AG04450 (cell line): Measurements from ENCODE around the gene KCNMA1. TPM values are rescaled to one million over a fixed set of nuclear protein-coding genes. Genes with fewer than 3 reads are reported as not detected.

Source experiments
- CTCF ChIA-PET: fragments of 300-600, 350-600 bp; formaldehyde crosslinking; extraction: SDS; loops from one replicate; lab custom pipeline; 2022; ENCODE audit warnings: antibody characterized with exemption, inconsistent platforms; lab: Charles Lee
- POLR2A ChIA-PET: fragments of 350-600 bp; formaldehyde crosslinking; extraction: SDS; loops from one replicate; lab custom pipeline; 2021; ENCODE audit warnings: antibody characterized with exemption, inconsistent platforms; lab: Yijun Ruan, JAX
- DNase-seq: peaks from one replicate; pipeline ENCODE4 v3.0.0-alpha.2; 2011; ENCODE audit warnings: low read depth, low spot score
- H3K27ac ChIP-seq: one replicate; pipeline ENCODE4 v1.5.1; 2012; ENCODE audit warnings: low read depth, low read length, control low read depth
- H3K27me3 ChIP-seq: one replicate; pipeline ENCODE4 v1.6.0; 2012; ENCODE audit warnings: low read length; ENCODE audit not compliant: control insufficient read depth, insufficient read depth
- H3K4me3 ChIP-seq: 2 replicates; pipeline ENCODE4 v1.5.1; 2011; ENCODE audit warnings: mild to moderate bottlenecking, low read depth, low read length, control low read depth
- H3K9me3 ChIP-seq: 2 replicates; pipeline ENCODE4 v1.5.1; 2012; ENCODE audit warnings: low read length; ENCODE audit not compliant: control insufficient read depth, insufficient read depth
- polyA plus RNA-seq: library from polyadenylated mRNA; depleted of rRNA; stranded (reverse); fragments of >200 nt; gene quantifications from 2 replicates; pipeline ENCODE4 v1.2.3, GENCODE V29; 2011
- TF ChIP-seq, protein P1 (sequence below): IDR thresholded peaks from 2 replicates; pipeline ENCODE4 v1.5.1; 2011; ENCODE audit warnings: low read depth, low read length, control low read depth, inconsistent platforms

The KCNMA1 gene
- polyA plus RNA-seq, 1 experiment, result 58.8 TPM

DNA sequence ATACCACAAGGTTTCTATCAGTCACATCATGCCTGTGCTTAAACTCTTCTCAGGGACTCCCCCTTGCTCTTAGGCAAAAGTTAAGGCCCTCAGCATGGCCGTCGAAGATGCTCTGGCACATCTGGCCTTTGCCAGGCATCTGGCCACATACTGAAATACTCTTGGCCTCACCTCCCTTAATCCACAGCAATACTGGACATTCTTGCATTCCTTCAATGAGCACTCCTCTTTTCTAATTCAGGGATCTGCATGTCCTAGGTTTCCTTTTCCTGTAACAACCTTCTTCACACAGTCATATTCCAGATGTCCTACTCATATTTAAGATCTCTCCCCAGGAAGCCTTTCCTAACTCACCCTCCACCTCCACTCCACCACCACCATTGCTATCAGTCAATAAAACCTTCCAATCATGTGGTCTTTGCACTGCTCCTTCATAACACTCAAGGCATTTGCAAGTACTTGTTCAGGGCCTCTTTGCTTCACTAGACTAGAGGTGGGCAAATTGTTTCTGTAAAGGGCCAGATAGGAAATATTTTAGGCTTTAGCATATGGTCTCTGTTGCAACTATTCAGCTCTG is 216.6 kb downstream of the KCNMA1 start:
- ChIA-PET CTCF (interaction anchor here (1.6 kb wide), 1 partner anchor 220 kb away, joined by 3 read pairs; no protein-coding TSS in a partner anchor), POLR2A (no interaction called here)
- DNase-seq, result no peak
- Histone ChIP-seq H3K4me3 (no peak overlapping the region), H3K27ac (no peak overlapping the region), H3K27me3 (no peaks in the 10 kb centered on the region), H3K9me3 (no peaks in the 10 kb centered on the region)
- TF ChIP-seq, protein P1, sequence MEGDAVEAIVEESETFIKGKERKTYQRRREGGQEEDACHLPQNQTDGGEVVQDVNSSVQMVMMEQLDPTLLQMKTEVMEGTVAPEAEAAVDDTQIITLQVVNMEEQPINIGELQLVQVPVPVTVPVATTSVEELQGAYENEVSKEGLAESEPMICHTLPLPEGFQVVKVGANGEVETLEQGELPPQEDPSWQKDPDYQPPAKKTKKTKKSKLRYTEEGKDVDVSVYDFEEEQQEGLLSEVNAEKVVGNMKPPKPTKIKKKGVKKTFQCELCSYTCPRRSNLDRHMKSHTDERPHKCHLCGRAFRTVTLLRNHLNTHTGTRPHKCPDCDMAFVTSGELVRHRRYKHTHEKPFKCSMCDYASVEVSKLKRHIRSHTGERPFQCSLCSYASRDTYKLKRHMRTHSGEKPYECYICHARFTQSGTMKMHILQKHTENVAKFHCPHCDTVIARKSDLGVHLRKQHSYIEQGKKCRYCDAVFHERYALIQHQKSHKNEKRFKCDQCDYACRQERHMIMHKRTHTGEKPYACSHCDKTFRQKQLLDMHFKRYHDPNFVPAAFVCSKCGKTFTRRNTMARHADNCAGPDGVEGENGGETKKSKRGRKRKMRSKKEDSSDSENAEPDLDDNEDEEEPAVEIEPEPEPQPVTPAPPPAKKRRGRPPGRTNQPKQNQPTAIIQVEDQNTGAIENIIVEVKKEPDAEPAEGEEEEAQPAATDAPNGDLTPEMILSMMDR, result no peak

DNA sequence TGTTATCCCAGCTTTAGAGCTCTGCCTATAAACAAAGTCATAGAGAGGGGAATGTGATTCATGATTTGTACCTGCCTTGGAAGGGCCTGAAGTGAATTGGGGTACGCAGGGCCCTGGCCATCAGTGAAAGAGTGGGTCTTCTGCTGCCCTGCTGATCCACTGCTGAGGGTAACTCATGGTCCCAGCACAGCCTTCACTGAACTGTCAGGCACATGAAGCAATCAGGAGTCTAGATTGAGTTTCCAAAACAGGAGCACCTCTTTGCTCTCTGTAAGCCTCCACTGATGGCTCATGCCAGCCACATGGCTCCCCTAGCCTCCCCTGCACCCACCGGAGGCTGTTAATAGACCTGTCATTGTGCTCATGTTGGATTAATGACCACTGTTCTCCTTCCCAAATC is 217.6 kb downstream of the KCNMA1 start:
- CTCF ChIA-PET, result interaction anchor here (0.6 kb wide), 1 partner anchor 105 kb away, joined by 3 read pairs; no protein-coding TSS in a partner anchor
- POLR2A ChIA-PET, result no interaction called here
- Histone ChIP-seq H3K27ac (no peak overlapping the region), H3K4me3 (no peak overlapping the region), H3K27me3 (no peaks in the 10 kb centered on the region), H3K9me3 (no peaks in the 10 kb centered on the region)
- TF ChIP-seq, protein P1, result no peak
- DNase-seq, result no peak

- Histone ChIP-seq H3K4me3 (no peak overlapping the region), H3K27ac (no peak overlapping the region), H3K9me3 (no peaks in the 10 kb centered on the region), H3K27me3 (no peaks in the 10 kb centered on the region)
- DNase-seq, result no peak
- POLR2A ChIA-PET, result no interaction called here
- CTCF ChIA-PET, result interaction anchor here (0.6 to 2.8 kb wide), 4 partner anchors 9 to 253 kb away, joined by 3 to 12 read pairs (median 4); no protein-coding TSS in a partner anchor
- TF ChIP-seq, protein P1, result no peak
These were observed 218.6 kb downstream of the KCNMA1 start for GRCh38 chr10:77419056-77419455.

DNA sequence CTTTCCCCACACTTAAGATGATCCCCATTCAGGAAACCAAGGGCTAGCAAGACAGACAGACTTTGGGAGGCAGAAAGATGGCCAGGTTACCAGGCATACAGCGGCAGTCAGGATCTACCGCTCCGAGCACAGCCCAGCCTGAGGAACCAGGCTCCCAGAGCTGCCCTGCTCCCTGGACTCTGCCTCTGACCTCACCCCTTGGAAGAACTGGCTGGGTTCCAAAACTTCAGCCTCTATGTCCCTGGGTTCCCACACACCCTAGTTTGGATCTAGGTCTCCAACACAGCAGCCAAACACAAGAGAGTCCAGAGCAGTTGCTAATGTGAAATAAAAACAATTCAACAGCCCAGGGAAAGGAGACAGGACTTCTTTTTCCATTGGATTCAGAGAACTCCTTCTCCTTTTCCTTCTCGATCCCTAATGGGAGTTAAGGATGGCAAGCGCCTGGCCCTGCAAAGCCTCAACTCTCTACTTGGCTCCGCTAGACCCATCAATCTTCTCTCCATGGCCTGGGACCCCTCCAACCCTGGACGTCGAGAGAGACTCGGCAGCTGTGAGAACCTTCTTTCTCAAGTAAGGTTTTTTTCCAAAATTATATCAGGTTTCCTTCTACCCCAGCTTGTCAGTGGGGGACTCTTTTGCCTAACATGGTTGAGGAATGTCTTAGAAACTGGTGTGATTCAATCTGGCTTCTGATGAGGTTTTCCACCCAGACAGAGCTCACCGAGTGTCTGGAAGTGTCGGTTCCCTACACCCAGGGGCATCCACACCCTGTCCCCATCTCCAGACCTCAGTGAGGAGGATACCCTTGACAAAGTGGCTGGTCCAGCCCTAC is 219.6 kb downstream of the KCNMA1 start:
- no peak for DNase-seq
- CTCF ChIA-PET, result interaction anchor here (0.6 to 2.8 kb wide), 5 partner anchors 10 to 252 kb away, joined by 3 to 12 read pairs (median 4); no protein-coding TSS in a partner anchor
- POLR2A ChIA-PET, result no interaction called here

More for the DNA sequence above, 219.6 kb downstream of the KCNMA1 start:
- no peaks in the 10 kb centered on the region for H3K9me3 ChIP-seq
- H3K27me3 ChIP-seq, result no peaks in the 10 kb centered on the region
- TF ChIP-seq, protein P1, result no peak
- peak overlapping the region; percentile 31 for H3K27ac ChIP-seq
- no peak overlapping the region for H3K4me3 ChIP-seq
